GM21528 (cell line): Measurements from ENCODE around the gene TTLL13.
A peak's percentile ranks its signal among the peaks of the same experiment; 100 is the strongest.

Source experiments
- ATAC-seq: cut with Tn5 transposase; IDR thresholded peaks from one replicate; pipeline ENCODE4 v1.9.1; 2021; ENCODE audit warnings: mild to moderate bottlenecking, moderate library complexity; ENCODE audit not compliant: unreplicated experiment, low FRiP score

The TTLL13 gene, protein sequence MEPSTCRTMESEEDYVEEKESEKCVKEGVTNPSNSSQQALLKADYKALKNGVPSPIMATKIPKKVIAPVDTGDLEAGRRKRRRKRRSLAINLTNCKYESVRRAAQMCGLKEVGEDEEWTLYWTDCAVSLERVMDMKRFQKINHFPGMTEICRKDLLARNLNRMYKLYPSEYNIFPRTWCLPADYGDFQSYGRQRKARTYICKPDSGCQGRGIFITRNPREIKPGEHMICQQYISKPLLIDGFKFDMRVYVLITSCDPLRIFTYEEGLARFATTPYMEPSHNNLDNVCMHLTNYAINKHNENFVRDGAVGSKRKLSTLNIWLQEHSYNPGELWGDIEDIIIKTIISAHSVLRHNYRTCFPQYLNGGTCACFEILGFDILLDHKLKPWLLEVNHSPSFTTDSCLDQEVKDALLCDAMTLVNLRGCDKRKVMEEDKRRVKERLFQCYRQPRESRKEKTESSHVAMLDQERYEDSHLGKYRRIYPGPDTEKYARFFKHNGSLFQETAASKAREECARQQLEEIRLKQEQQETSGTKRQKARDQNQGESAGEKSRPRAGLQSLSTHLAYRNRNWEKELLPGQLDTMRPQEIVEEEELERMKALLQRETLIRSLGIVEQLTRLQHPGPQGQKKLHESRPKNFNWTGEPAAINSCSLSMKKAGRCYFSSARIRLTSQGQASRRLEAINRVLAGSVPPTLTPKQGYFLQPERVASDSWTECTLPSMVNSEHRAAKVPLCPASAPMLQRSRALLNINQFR

DNA sequence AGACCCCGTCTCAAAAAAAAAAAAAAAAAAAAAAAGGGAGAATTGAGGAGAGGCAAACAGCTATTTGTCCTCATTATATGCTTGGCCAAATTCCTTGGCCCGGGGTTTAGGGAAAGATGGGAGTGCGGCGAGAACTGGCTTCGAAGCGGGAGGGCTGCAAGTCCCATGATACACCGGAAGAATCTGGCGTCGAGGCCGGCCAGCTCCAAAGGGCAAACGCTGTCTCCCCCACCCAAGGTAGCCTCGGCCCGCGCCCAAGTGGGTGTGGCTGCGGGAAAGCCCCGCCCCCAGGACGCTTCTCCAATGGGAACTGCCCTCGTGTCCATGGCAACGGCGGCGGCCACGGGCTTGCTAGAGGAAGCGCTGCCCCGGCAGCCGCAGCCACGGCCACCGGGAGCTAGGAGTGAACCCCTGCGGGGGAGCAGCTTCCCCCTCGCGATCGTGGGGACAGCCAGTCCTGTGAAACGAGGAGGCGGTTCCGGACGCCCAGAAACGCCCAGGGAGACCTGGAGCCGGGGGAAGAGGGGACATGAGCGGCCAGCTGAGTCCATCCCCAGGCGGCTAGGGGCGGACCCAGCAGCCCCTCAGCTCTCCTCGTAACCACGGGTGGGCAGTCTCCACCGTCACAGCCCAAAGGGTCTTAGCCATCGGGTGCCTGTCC is at the start of gene TTLL13:
TTLL13 (plus strand) TSS at position 354 of the 661 bp plus-strand sequence. CDS start 1,075 bp downstream, outside the sequence.
- ATAC-seq: no peak

- ATAC-seq: peak; percentile 23
These were observed 48.7 kb upstream of the TTLL13 start for GRCh38 chr15:90200534-90201129.

DNA sequence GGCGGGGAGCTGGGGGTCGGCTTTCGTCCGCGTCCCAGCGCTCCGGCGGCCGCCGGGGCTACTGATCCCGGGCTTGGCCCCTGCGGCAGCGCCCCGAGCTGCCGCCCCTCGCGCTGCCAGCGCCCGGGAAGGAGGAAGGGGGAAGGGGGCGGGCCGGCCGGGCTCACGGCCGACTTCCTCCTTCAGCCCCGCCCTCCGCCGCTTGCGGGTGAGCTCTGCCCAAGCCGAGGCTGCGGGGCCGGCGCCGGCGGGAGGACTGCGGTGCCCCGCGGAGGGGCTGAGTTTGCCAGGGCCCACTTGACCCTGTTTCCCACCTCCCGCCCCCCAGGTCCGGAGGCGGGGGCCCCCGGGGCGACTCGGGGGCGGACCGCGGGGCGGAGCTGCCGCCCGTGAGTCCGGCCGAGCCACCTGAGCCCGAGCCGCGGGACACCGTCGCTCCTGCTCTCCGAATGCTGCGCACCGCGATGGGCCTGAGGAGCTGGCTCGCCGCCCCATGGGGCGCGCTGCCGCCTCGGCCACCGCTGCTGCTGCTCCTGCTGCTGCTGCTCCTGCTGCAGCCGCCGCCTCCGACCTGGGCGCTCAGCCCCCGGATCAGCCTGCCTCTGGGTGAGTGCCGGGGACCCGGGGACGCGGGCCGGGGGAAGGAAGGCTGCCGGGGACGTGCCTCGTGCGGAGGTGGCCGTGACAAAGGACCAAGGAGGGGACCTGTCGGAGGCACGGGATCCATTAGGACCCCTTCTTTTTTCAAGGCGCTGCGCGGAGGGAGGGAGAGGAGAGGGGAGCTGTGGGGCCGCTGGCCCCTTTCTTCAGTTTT is 48.0 kb upstream of the TTLL13 start, which contains the start of gene SEMA4B:
SEMA4B (plus strand) TSS at position 201 of the 814 bp plus-strand sequence; CDS start at position 450, 249 bp downstream.
- ATAC-seq: peak; percentile 84

DNA sequence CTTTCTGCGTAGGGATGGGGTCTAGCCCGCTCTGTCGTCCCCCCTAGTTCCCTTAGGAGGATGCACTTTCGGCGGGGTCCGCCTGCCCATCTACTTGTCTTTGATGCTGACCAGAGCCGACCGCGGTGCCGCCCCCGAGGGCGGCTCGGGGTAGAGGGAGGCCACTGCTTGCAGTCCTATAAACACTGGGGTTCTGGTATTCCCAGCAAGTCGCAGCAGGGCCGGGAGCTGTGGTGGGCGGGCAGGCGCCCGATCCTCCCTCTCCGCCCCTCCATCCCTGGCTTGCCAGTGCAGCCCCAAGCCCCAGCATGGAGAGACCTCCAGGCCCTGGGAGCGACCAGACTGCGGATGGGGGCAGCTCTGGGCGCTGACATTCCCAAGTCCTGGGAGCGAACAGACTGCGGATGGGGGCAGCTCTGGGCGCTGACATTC is 47.4 kb upstream of the TTLL13 start:
- no peak for ATAC-seq

DNA sequence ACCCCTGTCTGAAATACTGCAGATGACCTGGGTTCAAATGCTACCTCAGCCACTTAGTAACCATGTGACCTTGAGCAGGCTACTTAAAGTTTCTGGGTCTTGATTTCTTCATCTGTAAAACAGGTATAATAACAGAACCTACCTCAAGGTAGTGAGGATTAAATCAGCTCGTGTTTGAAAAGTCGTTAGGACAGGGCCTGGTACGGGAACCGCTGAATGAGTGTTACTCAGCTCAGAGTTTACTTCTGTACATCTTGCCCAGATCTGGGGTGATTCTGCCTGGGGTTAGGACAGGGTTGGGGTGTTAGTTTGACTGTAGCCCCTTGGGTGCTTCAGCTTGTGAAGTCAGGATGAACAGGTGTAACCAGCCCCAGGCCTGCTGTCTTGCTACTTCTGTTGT is 46.4 kb upstream of the TTLL13 start:
- no peak for ATAC-seq

GRCh38 chr15:90203473-90203872 is 45.9 kb upstream of the TTLL13 start:
- ATAC-seq: no peak

GRCh38 chr15:90203922-90204321 is 45.4 kb upstream of the TTLL13 start:
- no peak for ATAC-seq

DNA sequence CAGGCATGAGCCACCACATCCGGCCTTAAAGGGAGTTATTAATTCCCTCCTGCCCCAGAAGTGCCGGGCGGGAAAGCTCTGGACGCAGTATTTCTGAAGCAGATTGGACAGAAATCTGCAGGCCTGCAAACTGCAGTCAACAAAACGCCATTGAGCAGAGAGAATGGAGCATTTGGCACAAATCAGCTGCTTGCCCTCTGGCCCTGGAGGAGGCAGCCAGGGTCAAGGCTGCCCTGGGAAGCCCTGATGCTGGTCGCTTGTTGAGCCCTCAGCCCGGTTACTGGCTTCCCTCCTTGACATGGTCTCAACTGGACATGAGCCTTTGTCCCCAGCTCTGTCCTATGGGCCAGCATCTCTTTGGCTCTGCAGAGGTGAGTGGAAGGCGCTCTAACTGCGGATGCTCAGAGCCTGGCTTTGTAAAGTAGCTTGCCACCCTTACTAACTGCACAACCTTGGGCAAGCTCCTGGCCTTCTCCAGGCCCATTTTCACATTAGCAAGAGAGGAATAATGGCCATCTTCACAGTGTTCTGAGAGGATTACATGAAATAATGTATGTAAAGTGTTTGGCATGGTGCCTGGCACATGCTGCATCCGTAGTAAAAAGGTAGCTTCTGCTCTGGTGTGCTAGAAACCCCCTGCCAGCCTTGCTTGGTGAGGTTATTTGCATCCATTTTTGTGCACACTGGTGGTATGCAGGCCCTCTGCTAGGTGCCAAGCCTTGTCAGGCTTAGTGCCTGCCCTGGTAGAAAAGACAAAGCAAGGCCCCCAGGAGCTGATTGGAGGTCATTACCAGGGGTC is 44.1 kb upstream of the TTLL13 start:
- no peak for ATAC-seq

- ATAC-seq: no peak
These were observed 43.5 kb upstream of the TTLL13 start for GRCh38 chr15:90205886-90206285.

- ATAC-seq: no peak
These were observed 42.1 kb upstream of the TTLL13 start for GRCh38 chr15:90207252-90207651.

DNA sequence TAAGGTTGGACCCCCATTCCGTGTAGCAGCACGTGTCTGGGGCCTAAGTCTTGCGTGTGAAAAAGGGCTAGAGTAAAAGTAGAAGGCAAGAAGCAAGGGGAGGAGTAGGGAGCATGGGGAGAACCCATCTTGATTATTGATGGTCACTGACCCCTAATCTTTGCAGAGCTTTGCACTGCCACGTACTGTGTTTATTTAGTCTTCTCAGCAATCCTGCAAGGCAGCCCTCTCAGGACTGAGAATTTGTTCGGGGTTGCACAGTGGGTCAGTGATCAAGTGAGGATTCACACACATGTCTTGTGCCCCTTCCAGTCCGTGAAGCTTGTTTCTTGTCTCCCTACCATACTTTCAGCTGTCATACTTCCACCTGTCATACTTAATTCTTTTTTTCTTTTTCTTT is 41.0 kb upstream of the TTLL13 start:
- no peak for ATAC-seq

DNA sequence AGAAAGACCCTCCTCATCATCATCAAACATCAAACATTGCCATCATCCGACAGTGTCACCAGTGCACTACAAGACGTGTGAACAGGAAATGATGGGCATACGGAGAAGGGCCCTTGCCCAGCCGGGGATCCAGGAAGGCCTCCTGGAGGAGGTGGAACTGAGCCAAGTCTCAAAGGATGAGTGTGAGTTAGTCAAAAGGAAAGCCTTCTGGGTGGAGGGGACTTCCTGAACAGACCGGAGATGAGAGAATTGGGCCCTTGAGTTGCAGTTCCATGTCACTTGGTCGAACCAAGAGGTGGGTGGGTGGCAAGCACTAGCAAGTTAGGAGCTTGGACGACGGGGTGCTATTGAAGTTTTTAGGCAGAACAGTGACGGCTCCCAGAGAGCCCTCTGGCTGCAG is 39.8 kb upstream of the TTLL13 start:
- ATAC-seq: no peak

- no peak for ATAC-seq
These were observed 38.8 kb upstream of the TTLL13 start for GRCh38 chr15:90210593-90210992.

DNA sequence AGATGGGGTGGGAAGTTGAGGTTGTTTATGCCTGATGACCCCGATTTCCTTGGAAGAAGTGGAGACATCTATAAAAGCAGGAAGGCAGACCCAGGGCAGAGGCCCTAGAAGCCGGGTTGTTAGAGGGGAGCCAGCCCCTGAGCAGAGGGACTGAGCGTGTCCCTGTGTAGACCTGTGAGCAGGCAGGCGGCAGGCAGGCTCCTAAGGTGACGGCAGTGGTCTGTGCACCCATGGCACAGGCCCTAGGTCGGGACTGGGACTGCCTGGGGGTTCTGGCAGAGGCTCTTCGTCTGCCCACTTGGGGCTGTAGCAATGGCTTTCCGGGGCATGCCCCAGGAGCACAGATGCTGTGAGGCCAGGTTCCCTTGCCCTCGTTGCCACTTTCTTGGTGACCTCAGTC is 38.3 kb upstream of the TTLL13 start:
- no peak for ATAC-seq

DNA sequence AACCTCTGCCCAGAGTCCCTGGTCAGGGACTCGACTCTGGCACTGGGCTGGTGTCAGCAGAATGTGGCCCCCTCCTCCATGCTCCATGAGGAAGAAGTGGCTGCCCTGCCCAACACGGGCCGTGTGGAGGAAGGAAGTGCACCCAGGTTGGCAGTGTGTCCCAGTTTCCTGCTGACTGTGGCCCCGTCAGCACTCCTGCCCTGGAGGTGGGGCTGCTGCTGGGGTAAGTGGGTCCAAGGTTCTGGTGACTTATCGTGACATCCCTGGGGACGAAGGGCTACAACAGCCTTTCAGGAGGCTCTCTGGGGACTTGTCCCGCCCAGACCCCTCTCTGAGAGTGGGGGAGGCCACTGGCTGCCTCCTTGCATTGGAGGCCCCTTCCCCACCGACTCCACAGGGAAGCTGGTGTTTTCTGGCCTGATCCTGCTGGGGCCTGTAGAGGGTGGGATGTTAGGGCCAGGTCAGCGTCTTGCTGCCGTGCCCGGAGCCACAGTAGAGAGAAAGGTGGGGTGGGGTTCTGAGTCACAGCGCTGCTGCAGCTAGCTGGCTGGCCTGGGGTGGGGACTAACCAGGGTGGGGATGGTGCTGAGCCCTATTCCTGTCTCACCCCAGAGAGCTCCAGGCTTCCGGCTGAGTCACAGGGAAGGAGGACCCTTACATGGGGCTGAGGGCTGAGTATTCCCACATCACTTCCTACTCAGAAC is 37.8 kb upstream of the TTLL13 start:
- no peak for ATAC-seq

DNA sequence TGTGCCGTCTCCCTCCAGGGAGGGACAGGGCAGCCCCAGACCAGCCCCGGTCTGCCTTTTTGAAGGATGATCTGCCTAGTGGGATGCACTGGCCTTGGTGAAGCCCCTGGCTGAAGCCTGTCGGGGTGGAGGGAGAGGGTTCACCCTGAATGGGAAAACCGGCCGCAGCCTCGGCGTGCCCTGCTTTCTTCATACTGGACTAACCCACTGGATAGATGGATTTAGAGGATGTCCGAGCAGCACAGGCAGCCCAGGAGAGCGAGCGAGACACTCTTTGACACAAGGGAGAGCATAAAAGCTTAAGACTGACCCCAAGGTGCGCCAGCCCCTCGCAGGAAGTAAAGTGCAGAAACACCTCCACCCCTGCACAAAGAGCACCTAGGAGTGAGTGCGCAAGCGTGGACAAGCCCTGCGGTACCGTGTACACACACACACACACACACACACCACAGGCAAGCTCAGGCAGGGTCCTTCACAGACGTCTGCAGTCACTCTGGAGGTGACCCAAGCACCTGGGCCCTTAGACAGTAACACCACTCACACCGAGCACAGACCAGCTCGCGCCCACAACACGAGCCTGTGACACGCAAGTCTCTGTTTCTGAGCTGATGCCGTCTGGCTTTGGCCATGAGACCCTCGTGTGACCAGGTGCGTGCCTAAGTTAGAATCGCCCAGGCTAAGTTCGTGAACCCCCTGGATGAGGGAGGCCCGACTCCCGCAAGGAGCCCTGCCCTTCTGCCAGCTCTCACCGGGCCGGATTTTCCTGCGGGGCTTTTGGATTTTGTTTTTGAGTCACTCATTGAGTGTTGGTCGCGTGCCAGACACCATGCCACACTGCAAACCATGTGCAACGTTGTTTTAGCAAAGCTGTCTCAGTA is 36.9 kb upstream of the TTLL13 start:
- no peak for ATAC-seq

GRCh38 chr15:90213122-90213817 is 36.1 kb upstream of the TTLL13 start:
- ATAC-seq: no peak
